Right lobe of liver (tissue), 4 donors: Measurements from ENCODE around the gene SPACA7.

Experiments used
- POLR2A ChIP-seq: fragments of 450-650 bp; IDR thresholded peaks from one replicate; pipeline ENCODE4 v1.6.1; 2017; ENCODE audit warnings: antibody characterized with exemption, mild to moderate bottlenecking
- TF ChIP-seq, protein P1 (sequence below), 4 donors: fragments of 200-600 bp in 3 of 4; fragments of 450-650 bp in 1 of 4; IDR thresholded peaks; one replicate each; pipeline versions ENCODE4 v1.5.1 to v1.8.0; 2016 to 2022; ENCODE audit warnings: antibody characterized with exemption in 4 of 4, mild to moderate bottlenecking in 2 of 4
- donor health status: DM: no; HTN: no; CAD: no.
- donor health status: DM: no; HTN: no; CAD: no.
- donor health status: DM: no; HTN: yes; CAD: no.

DNA sequence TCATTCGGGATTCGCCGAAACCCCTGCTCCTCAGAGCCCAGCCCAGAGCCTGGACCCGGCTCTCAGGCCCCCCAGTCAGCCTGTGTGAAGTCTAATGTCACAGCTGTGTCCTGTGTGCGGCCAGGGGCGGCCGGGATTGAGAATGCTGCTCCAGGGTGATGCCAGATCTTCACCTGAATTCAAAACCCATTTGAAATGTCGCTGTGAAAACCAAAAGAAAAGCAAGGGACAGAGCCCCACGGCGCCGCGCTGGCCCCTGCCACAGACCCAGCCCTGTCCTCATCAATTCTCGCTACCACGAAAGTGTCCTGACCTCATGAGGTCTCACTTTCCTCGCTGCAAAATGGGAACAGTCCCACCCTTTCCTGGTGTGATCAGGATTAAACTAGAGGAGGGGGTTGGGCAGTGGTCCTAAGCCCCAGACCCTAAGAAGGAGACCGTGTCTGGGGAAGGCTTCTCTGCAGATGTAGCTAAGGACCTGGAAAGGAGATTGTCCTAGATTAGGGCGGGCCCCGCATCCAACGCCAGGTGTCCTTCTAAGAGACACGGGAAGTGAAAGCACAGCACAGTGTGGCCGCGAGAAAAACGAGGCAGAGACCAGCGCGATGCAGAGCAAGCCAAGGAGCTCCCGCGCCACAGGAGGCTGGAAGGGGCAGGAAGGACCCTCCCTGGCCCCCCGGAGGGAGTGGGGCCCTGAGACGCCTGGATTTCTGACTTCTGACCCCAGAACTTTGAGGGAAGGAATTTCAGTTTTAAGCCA lies 34.0 kb upstream of the SPACA7 start:
- no peak for TF ChIP-seq POLR2A
- TF ChIP-seq, protein P1, sequence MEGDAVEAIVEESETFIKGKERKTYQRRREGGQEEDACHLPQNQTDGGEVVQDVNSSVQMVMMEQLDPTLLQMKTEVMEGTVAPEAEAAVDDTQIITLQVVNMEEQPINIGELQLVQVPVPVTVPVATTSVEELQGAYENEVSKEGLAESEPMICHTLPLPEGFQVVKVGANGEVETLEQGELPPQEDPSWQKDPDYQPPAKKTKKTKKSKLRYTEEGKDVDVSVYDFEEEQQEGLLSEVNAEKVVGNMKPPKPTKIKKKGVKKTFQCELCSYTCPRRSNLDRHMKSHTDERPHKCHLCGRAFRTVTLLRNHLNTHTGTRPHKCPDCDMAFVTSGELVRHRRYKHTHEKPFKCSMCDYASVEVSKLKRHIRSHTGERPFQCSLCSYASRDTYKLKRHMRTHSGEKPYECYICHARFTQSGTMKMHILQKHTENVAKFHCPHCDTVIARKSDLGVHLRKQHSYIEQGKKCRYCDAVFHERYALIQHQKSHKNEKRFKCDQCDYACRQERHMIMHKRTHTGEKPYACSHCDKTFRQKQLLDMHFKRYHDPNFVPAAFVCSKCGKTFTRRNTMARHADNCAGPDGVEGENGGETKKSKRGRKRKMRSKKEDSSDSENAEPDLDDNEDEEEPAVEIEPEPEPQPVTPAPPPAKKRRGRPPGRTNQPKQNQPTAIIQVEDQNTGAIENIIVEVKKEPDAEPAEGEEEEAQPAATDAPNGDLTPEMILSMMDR (IDR thresholded peaks at IDR 0.05): no peak
